HS-5 (cell line): ENCODE results near the gene SMPD4.
"Not testable (repeated sequence)": the region's sequence is repeated elsewhere in the genome, so short reads cannot be mapped to it uniquely, and the experiment has no call there.

Source experiments
- DNase-seq: peaks from one replicate; pipeline ENCODE4 v3.0.0-alpha.2; 2012; ENCODE audit warnings: low read depth

SMPD4 gene

DNA sequence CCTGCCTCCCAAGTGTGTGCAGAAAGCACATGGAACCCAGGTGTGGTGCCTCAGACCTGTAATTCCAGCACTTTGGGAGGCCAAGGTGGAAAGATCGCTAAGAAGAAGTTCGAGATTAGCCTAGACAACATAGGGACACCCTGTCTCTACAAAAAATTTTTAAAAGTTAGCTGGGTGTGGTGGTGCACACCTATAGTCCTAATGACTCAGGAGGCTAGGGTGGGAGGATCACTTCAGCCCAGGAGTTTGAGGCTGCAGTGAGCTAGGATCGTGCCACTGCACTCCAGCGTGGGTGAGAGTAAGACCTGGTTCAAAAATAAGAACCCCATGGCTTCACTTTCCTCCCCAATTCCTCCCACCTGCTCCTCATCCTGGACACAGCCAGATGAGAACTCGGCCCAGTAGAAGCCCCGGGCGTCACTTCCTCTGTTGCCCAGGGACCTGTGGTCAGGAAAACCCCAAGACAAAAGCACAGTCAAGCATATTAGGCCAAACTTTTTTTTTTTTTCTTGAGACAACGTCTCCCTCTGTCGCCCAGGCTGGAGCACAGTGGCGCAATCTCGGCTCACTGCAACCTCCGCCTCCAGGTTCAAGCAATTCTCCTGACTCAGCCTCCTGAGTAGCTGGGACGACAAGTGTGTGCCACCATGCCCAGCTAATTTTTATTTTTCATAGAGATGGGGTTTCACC lies 23.4 kb downstream of the SMPD4 start:
- DNase-seq: not testable (repeated sequence)

DNA sequence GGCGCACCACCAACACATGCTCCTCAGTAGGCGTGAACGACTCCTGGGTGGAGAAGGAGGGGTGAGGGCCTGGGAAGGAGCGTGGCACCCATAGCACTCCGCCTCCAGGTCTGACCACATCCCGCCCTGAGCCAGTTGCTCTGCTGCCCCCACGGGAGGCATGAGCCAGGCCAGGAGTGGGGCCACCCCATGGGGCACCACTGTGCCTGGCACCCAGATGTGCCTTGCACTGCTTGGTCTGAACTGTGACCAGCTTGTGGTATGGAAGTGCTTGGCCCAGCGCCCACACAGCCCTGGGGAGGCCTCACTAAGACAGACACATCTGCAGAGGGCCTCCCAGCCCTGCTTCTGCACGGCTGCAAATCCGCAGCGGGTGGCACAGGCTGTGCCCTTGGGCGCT lies 24.0 kb downstream of the SMPD4 start:
- not testable (repeated sequence) for DNase-seq

DNA sequence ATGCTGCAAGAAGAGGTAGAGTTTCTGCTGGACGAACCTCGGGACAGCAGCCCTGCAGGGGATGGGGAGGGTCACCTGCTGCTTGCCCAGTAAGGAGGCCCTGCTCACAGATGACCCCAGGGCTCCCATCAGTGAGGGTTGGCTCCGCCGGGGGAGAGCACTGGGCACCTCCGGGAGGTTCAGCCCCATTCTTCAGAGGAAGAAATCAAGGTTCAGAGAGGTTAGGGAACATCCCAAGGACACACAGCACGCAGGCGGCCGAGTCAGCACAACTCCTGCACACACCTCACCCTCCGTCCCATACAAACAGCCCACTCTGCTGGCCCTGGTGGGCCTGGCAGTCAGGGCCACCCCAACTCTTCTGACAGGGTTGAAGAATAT lies 24.8 kb downstream of the SMPD4 start:
- DNase-seq: no peak

DNA sequence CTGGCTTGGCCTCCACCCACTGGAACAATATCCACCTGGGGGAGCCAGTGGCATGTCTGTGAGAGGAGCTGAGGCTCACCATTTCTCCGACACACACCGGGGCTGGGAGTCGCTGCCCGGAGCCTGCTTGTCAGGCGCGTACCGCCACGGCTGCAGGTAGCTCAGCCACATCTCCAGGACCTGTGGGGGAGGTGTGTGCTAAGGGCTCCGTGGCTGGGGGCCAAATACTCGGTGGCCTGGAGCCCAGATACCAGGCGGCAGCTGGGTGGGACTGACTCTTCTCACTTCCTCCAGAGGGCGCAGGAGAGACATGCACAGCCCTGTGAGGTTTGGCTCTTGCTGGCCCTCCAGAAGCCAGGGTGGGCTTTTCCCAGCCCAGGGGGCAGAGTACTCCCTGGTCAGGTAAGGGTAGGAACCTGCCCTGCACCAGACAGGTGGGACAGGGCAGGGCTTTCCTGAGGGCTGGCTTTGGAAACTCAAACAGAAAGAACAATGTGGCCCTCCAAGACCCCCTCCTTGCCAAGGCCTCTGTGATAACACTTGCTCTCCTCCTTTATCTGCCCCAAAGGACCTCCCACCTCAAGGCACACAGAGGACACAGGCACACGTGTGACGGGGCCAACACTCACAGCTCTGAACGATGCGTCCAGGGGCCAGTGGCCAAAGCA lies 25.3 kb downstream of the SMPD4 start:
- not testable (repeated sequence) for DNase-seq

DNA sequence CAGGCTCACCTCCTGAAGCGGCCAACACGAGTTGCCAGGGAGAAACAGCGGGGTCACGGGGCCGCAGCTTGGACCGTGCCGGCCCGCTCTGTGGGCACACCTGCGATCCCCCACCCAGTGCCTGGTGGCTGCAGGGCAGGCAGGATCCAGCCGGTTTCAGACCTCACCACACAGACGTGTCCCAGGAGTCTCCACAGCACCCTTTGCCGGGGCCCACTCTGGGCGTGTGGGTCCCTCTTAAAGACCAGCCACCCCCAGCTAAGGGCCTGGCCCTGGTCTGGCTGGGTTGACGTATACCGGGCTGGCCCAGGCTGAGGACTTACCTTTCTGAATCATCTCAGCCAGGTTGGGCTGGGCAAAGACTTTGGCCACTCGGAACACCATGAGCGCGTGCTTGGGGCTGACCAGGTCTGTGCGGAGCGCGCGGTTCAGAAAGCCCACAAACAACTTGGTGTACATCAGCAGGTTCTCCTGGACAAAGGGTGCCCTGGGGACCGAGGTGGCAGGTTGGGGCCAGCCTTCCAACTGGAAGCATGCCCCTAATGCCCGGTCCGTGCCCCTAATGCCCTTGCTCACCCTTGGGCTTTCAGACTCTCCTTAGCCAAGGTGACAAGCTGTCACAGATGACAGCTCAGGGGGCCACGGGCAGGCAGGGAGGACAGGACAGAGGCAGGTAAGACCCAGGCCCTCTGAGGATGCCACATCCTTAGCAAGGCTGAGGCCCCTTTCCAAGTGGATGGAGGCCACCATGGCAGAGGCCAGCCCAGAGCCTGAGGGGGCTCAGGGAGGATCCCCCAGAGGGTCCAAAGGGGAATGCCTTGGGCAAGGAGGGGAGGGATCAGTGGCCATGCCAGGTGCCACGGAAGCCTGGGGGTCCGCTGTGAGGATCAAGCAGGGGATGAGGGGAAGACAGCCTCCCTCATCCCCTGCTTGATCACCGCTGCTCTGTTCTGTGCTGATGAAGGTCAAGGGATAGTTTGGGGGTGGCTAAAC lies 26.3 kb downstream of the SMPD4 start:
- DNase-seq: no peak

DNA sequence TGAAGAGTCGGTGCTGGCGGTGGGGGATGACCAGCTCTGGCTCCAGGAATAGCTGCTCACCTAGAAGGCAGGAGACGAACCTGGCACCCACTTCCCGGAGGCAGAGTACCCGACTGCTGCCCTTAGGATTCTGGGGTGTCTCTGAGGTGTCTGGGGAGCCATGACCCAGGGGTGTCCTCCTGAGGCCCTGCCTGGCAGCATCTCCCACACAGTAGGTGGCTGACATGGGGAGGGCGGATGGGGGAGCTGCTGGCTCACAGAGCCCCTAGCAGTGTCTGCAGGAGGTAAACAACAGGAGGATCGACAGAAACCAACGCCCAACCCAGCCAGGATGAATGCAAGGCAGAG lies 27.0 kb downstream of the SMPD4 start:
- not testable (repeated sequence) for DNase-seq

DNA sequence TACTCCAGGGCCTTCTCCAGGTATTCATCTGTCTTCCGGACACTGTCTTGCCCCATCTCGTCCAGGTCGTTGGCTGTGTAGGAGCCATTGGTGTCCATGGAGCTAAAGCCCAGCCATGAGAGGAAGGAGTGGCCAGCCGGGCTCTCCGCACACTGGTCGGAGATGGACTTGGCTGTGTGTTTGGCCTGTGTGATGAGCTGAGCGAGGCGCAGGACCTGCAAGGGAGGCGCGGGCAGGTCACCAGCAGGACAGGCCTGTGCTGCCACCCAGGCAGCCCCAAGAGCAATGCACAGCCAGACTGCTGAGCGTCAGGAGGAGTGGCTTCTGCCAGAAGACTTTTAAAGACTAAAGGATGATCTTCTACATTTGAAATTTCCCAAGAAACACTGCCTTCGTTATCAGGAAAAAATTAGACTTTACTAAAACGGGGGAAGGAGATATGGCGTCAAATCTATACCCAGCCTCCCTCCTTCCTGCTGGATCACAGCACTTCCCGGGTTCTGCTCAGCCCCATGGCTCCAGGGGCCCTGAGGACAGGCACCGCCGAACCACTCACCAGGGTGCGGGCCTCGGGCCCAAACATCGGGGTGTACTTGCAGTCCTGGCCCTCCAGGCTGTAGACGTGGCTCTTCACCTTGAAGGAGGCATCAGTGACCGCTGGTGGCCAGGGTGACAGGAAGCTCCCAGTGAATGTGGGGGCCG lies 27.5 kb downstream of the SMPD4 start:
- not testable (repeated sequence) for DNase-seq

DNA sequence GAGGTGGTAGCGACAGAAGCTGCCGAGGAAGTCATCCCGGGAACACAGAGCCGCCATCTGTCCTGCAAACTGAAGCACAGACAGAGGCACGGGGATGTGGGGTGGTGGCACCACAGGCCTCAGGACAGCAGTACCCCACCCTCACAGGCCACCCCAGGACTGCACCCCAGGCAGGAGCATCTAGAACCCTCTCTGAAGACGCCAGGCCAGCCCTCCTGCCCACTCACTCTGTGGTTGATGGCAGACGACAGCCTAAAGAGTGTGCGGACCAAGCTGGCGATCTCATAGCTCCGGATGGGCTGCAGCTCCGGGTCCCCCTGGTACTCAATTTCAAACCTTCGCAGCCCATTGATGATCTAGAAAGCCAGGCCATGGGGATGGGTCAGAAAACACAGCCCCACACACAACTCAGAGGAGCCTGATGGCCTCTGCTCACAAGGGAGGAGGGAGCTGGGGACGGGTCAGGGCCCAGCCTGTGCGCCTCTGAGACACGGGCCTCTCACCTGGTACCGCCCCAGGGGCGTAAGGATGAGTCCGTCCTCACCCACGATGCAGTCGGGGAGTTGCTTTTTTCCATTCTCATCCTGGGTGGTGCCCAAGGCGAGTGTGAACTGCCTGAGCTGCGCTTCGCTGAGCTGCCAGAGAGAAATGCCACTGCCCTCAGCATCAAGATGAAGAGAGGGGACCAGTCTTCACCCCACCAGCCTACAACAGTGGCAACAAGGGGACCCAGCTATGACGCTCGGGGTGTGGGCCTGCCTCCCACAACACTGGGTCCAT lies 28.4 kb downstream of the SMPD4 start:
- DNase-seq: no peak

DNA sequence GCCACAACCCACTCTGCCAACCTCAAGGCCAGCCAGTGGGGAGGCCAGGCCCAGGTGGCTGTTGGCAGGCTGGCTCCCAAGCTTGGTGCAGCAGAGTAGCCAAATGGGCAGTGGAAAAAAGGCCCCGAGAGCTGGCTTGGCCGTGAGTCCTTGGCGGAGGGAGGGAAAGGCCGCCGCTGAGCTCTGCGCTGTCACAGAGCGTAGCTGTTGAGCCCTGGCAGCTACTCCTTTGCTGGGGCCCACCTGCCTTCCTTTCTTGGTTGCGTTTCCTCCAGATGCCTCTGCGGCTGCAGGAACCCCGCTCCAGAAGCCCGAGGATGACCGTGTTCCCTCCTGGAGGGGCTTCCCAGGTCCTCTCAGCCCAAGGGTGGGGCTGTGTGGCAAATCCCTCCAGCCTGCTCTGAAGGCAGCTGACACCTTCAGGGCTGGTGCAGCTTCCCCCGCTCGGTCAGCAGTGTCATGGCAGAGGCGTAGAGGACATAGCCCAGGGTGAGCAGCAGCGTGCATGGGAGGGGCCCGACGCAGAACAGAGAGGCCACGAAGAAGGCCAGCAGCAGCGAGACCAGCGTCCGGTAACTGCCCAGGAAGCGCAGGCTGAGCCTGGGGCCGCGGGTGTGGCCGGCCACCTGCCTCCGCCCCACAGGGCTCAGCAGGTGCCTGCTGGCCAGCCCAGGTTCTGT lies 29.1 kb downstream of the SMPD4 start:
- not testable (repeated sequence) for DNase-seq

DNA sequence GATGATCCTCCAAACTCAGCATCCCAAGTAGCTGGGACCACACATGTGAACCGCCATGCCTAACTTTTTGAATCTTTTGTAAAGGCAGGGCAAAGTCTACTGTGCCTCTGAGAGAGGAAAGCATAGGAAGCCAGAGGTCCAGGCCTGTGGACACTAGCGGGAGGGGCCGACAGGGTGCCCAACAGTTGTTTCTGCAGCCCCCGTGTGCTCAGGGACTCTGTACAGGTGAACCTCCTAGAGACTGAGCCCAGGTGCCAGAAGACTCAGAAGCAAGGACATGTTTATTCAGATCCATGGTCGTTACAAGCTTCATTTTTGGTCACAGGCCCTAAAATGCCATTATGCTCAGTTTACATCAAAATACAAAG lies 30.3 kb downstream of the SMPD4 start:
- DNase-seq: not testable (repeated sequence)

DNA sequence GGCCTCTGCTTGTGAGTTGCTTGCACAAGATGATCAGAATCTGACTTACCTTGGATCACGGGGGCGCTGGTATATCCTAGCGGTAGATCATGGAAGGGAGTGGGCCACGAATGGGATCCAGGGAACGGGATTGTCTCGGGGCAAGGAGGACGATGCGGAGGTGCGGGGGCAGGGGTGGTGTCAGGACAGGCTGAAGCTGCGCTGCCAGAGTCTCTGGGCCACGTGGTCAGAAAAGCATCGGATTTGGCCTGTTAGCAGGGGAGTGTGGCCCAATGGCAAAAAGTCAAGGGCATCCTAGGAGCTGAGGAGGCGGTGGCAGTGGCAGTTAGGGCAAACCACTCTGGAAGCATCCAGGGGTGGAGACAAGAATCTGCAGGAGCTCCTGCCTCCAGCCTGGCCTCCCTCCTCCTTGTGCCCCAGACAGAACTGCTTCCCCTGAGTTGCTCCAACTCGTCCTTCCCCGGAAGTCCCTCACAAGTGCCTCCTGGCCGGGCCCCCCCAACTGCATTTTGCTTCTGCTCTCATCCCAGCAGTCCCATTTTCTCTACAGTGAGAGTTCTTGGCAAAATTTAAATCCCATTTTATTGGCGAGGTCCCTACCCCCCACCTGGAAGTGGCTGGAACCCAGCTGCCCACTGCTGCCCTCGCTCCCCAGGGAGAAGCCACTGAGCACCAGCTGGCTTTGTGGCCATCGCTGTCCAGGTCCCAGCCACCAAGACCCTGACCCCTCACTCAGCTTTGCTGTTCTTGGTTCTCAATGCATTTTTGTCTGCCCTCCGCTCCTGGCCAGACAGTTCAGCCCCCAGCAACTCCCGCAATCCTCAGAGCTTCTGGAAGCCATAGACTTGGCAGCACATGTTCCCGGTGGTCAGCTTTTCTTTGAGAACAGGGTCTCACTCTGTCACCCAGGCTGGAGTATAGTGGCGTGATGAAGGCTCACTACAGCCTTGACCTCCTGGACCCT lies 30.9 kb downstream of the SMPD4 start:
- no peak for DNase-seq

DNA sequence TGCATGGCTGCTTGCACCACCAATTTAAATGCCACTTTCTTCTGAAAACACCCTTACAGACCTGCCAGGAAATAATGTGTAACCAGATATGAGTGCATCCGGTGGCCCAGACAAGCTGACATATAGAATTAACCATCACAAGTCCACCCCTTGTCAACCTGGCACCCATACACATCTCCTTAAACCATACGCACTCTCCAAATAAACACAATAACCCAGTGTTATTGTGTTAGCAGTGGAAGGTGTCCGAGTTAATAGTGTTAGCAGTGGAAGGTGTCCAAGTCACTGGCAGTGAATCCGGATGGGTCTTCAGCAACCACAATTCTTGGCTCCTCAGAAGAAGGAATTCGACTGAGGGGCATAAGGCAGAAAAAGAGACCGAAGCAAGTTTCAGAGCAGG lies 32.9 kb downstream of the SMPD4 start:
- DNase-seq: not testable (repeated sequence)

DNA sequence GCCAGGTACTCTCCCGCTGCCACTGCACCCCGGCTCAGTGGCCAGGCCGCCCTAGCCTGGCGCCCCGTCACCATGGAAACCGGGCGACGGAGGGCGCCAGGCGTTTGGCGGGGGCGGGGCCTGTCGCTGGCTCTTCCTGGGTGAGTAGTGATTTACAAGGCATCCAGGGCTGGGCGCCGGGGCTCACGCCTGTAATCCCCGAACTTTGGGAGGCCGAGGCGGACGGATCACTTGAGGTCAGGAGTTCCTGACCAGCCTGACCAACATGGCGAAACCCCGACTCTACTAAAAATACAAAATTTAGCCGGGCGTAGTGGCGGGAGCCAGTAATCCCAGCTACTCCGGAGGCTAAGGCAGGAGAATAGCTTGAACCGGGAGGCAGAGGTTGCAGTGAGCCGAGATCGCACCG lies 36.4 kb downstream of the SMPD4 start, which contains the start of gene CCDC74B:
TSS of gene CCDC74B (minus strand) at position 107 of the 409 bp plus-strand sequence. CDS start 116 bp downstream, outside the sequence.
- DNase-seq: not testable (repeated sequence)

DNA sequence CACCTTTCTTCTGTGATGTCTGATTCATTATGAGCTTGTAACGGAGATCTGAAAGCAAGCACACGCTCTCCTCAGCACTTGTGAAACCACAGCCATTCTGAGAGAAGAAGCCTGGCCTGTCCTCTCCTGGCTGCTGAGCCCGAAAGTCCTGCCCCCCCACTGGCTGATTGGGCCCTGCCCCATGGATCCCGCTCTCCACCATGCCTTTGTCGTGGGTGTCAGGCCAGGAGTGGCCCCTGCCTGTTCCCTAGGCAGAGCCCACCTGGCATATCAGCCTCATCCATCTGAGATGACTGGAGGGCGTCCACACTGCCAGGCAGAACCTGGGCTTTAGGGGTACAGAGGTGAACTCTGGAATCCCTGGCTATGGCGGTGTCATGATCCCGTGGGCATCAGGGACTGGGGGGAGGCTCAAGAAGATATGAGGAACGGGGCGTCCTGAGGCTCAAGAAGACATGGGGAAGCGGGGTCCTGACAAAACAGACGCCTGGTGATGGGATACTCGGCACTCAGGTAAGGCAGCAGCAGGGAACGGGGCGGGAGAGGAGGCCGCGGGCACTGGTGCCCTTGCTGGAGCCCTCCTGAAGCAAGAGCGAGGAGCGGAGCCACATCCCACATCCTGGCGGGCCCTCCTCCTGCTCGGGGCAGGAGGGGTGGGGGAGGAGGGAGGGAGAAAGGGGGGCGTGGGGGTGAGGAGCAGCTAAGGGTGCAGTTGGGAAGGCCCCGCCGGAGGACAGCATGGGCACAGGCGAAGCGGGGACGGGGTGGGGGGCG lies 37.9 kb downstream of the SMPD4 start:
- not testable (repeated sequence) for DNase-seq

DNA sequence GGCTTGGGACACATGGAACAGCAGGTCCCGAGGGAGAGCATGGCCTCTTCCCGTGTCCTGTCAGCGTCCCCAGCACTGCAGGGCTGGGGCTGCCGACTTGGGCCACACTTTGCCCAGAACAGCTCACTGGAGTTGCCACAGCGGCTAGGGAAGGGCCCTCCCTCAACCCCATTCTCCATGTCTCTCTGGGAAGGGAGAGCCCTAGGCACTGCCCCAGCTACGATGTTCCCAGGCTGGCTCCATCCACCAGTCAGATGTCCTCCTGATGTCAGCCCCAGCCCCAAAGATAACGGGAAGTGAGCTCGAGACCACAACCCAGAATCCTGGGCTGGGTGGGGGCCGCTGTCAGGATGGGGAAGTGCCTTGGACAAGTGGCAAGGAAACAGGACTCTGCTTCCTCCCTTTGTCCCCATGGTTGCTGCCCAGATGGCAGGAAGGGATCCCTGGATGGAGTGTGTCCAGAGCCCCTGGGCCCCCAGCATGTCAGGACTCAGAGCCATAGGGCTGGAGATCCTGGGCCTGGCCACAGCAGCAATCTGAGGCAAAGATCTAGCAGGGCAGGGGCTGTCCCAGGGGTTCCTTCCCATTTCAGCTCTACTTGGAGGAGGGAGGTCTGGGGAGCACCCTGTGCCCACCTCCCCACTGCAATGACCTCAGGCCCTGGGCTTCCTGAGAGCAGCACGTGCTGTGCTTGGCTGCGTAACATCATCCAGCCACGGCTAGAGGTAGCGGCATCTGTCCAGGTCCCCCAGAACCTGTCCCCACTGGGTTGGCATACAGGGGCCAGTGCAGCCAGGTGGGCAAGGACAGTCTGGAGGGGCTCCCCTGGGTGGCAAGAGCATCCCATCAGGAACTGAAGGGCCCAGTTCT lies 38.8 kb downstream of the SMPD4 start:
- DNase-seq: not testable (repeated sequence)

DNA sequence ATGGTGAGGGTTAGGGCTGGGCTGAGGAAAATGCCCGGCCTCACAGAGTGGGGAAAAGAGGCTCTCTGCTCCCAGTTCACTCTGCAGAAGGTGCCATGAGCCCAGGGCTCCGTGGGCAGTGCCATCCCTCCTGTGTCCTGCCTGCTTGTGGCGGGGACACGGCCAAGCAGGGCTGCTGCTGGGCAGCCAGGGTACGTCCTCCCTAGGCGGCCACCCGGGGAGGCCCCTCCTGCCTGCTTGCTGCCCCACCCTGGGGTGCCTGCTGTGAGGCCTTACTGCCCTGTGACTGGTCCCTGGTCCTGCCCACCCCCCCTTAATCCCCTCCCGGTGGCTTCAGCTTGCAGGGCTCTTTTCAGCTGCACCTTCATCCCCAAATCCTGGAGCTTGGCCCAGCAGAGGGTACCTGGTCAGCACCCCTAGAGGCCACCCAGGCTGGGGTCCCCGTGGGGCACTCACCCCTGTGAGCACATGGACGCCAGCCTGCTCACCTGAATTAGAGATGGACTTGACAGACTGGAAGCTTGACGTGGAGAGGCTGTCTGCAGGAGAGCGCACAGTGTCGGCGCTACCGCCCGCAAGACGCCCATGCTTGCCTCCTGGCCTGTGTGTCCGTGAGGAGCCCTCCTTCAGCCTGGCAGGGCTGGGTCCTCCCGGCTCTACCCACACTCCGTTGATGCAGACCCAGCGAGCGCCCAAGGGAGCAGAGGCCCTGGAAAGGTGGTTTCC lies 39.6 kb downstream of the SMPD4 start:
- DNase-seq: not testable (repeated sequence)

DNA sequence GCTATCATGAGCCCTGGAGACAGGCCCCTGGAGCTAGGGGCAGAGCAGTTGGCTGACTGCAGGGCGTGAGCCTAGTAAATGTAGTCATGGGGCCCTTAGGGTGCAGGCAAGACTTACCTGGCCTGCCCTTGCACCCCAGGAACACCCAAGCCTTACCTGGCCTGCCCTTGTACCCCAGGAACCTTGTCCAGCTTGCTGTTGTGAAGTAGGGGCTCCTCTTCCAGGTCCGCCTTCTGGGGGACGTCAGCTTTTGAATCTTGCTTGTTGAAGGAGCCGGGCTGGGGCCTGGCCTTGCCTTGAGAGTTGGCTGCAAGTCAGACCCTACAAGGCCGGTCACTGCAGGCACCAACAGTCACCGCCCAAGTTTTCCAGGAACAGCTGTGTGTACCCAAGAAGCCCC lies 40.4 kb downstream of the SMPD4 start:
- DNase-seq: not testable (repeated sequence)
